HG03521 (cell line): Measurements from ENCODE around the gene STATH.
"Not testable (repeated sequence)": the region's sequence is repeated elsewhere in the genome, so short reads cannot be mapped to it uniquely, and the experiment has no call there.

Experiments
- ATAC-seq: cut with Tn5 transposase; IDR thresholded peaks from one replicate; pipeline ENCODE4 v1.9.1; 2021; ENCODE audit warnings: mild to moderate bottlenecking, moderate library complexity; ENCODE audit not compliant: unreplicated experiment

STATH gene, protein sequence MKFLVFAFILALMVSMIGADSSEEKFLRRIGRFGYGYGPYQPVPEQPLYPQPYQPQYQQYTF

DNA sequence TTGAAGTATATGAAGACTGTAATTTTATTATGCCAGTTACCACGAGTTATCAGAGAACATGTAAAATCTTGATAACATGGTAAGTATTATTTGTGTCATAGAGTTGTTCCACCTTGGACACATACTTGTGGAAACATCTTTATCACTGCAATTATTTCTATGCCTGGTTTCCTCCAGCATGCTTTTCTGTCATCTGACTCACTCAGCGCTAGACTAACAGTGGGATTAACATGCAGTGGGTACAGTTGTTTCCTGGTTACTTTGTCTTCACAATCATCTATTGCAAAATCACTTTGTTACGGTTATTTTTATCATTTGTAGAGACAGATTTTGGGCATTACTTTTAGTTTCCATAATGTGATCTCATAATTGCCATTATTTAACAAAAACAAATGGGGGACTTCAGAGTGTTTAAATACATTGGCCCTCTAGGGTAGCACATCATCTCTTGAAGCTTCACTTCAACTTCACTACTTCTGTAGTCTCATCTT is at the start of gene STATH:
STATH (plus strand) TSS at position 441 of the 491 bp plus-strand sequence. CDS start 2,472 bp downstream, outside the sequence.
- ATAC-seq: no peak

DNA sequence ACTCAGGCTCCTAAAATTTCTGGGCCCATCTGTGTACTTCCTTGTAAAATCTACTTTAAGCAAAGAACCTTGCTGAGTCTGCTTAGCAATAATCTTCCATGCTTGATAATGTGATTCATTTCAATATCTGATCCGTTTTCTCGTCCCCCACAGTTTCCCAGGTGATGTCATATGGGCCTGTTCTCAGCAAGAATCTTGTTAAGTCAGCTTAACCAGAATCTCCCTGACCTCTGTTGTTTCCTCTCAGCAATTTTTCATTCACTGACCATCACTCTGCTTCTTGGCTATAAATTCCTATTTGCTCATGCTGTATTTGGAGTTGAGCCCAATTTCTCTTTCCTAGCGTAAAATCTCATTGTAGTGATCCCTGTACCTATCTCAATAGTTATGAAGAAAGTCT is 44.2 kb upstream of the STATH start:
- ATAC-seq: no peak

DNA sequence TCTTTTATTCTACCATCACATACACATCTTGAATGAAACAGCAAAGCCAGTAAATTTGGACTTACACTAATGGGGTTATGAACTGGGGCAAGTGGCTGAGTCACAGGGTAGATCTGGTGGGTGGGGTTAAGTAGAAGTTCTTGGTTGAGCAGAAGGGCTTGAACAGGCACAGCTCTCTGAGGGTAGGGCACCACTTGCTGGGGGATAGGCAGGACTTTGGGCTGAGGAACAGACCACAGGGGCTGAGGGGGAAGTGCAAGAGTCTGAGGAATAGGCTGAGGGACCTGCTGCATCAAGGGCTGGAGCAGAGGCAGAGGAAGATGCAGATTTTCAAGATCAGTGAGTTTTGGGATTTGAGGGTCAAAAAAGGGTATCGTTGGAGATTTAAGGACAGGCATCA is 38.6 kb upstream of the STATH start:
- no peak for ATAC-seq

DNA sequence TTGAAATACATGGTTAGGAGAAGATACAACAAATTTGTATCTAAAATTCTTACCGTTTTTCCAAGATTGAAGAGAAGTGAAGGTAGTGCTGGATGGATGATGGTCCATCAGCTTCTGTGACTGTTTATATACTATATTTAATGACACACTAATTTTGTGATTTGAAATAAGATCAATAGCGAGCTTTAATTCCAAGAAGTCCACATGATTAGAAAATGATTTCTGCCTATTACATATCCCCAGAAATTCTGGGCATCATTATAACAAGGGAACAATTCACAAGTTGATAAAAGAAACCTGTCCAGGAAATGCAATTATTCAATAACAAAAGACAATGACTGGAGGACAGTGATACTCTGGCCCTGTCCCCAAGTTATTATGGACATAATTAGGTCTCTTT is 30.1 kb upstream of the STATH start, which contains the start of gene CSN2:
CSN2 (minus strand) TSS at position 101 of the 400 bp plus-strand sequence. CDS start 4,733 bp downstream, outside the sequence.
- ATAC-seq: no peak

DNA sequence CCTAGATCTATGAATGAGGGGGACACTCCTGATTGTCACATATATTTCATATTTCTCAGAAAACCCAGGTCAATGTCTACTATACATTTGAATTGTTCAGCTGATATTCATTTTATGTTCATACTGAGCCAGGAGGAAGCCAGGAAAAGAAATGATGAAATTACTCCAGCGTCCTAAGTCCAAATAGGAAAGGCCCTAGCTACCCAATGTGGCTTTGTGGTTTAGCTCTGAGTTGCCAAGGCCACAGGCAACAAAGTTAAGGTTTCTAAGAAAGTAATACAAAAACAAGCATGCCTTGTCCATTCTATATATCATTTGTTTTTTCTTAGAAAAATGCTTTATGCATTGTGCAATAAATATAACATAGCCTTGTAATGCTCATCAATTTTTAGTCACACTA is 25.7 kb upstream of the STATH start:
- no peak for ATAC-seq

DNA sequence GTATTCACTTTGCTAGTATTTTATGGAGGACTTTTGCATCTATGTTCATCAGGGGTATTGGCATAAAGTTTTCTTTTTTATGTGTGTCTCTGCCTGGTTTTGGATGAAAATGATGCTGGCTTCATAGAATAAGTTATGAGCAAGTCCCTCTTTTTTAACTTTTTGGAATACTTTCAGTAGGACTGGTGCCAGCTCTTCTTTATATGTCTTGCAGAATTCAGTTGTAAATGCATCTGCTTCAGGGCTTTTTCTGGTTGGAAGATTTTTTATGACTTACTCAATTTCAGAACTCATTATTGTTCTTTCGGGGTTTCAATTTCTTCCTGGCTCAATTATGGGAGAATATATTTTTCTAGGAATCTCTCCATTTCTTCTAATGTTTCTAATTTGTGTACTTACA is 21.1 kb upstream of the STATH start:
- no peak for ATAC-seq

DNA sequence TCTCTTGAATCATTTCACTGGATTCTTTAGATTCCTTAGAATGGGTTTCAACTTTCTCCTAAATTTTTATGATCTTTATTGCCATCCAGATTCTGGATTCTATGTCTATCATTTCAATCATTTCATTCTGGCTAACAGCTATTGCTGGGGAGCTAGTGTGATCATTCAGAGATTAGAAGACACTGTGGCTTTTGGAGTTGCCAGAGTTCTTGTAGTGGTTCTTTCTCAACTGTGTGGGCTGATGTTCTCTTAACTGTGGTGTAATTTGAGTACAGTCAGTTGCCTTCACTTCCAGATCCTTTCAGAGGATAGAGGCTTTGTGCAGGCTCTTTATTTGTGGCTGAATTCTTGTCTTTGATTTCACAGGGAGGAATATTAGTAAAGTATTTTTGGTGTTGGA is 18.2 kb upstream of the STATH start:
- no peak for ATAC-seq

DNA sequence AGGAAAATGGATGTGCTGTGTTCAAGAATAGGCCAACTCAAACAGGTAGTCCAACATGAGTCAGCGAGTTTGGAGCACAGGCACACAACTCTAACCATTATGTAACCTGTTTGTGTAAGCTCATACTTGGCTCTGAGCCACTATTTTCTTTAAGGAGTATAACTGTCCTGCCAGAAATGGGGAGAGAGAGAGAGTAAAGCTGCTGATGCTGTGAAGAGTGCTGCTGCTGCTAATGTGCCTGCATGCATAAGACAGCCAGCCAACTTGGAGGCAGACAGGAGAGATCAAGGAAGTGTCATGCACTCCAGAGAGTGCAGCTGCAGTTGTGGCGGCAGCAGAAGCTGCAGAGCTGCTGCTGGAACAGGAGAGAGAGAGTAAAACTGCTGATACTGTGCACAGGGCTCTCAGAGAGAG is 11.7 kb upstream of the STATH start:
- no peak for ATAC-seq

DNA sequence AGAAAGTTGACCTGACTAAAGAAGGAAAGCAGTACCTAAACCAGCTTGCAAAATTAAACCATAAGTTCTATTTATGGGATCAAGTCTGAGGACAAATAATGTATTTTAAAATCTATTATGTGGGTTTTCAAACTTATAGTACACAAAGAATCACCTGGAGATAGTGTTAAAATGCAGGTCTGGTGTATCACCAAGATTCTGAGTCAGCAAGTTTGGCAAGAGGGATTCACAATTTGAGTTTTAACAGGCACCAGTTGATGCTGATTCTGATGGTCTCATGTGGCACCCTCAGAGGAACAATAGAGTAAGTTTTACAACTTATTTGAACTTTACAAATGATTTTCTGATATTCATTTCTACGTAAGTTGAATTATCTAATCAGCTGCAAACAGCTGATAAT is 9.1 kb upstream of the STATH start:
- no peak for ATAC-seq

DNA sequence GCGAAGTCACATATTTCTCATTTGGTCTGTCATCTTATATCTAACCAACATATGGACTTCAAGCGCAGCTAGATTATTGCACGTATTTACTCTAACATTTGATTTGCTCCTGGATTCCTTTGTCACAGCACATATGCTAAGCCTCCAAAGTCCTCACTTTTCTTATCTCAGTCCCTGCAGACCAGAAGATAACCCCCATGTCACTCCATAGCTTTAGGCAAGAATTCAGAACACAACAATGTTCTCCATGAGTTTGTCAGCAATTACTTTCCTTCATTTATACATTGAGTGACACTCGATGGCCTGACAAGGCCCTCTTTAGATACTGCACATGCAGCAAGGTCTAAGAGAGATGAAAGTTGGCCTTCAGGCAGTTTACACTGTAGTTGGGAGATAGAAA is 4.8 kb upstream of the STATH start:
- ATAC-seq: no peak

DNA sequence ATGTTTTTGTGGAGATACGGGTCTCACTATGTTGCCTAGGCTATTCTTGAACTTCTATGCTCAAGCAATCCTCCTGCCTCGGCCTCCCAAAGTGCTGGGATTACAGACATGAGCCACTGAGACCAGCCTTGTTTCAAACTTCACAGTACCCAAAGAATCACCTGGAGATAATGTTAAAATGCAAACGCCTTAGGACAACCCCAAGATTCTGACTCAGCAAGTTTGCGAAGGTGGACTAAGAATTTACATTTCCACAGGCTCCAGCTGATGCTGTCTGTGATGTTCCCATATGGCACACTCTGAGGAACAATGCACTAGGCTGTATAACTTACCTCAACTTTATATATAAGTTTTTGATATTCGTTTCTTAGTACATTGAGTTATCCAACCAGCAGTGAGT is 984 bp upstream of the STATH start:
- no peak for ATAC-seq

DNA sequence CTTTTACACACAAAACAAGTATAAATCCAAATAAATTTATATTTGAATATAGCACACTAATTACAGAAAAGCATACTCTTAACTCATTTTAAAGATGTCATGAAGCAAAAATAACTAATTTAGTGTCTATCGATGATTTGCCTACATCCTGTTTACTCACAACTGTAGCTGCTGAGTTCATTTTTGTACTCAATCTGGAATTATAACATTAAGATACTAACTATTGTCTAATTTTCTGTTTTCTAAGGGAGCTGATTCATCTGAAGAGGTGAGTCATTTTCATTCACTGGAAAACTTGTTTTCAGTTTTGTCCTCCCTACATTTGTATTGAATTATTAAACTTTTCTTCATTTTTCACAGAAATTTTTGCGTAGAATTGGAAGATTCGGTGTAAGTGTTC is 3.7 kb downstream of the STATH start:
- ATAC-seq: no peak

DNA sequence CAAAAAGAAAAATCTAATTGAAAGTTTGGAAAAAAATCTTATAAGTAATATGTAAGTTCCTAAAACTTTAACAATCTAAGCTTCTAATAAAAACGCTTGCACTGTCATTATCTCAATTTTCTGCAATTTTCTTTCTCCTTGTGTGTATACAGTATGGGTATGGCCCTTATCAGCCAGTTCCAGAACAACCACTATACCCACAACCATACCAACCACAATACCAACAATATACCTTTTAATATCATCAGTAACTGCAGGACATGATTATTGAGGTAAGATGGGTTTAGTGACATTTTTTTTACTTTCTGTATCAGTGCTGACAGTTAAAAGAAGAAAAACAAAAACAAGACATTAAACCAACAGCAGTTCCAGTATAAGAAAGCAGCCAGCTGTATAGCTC is 4.9 kb downstream of the STATH start:
- ATAC-seq: no peak

DNA sequence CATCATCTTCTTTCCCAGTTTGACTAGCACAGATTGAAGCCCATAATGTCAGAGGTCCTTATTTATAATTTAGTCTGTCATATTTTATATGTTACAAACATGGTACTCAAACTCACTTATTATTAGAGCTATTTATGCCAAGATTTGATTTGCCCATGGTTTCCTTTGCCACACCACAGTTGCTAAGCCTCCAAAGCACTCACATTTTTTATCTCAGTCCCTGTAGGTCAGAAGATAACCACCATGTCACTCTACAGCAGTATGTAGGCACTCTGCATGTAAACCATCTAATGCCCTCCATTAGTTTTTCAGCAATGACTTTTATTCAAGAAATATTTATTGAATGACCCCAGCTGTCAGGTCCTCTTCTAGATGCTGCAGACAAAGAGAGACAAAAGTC is 6.7 kb downstream of the STATH start:
- no peak for ATAC-seq

DNA sequence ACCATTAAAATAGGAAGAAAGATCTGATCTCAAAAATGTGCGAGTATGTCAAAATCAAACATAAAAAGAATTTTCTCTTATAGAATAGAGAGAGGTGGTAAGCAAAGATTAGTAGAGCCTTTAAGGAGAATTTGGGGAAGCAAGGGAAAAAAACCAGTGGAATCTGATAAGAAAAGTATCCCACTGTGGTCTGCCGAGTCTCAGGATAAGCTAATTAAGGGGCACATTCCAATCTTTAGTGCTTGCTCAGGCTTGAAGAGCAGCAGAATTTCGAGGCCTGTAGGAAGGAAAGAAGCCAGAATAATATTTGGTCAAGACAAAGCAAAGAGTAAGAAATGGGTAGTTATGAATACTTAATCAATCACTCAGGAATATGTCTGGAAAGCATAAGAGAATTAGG is 13.0 kb downstream of the STATH start:
- no peak for ATAC-seq

DNA sequence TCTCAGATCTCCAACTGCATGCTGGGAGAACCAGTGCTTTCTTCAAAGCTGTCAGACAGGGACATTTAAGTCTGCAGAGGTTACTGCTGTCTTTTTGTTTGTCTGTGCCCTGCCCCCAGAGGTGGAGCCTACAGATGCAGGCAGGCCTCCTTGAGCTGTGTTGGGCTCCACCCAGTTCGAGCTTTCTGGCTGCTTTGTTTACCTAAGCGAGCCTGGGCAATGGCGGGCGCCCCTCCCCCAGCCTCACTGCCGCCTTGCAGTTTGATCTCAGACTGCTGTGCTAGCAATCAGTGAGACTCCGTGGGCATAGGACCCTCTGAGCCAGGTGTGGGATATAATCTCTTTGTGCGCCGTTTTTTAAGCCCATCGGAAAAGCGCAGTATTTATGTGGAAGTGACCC is 23.2 kb downstream of the STATH start:
- not testable (repeated sequence) for ATAC-seq

DNA sequence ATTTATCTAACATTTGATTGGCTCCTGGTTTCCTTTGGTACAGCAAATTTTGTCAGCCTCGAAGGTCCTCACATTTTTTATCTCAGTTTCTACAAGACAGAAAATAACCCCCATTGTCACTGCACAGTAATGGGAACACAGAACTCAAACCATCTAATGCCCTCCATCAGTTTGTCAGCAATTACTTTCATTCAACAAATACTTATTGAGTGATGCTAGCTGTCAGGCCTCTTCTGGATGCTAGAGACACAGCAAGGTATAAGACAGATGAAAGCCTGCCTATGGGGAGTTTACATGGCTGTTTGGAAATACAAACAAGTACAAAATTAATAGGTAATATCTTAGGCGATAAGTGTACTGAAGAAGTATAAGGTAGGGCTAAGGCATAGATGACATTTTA is 27.5 kb downstream of the STATH start:
- no peak for ATAC-seq

DNA sequence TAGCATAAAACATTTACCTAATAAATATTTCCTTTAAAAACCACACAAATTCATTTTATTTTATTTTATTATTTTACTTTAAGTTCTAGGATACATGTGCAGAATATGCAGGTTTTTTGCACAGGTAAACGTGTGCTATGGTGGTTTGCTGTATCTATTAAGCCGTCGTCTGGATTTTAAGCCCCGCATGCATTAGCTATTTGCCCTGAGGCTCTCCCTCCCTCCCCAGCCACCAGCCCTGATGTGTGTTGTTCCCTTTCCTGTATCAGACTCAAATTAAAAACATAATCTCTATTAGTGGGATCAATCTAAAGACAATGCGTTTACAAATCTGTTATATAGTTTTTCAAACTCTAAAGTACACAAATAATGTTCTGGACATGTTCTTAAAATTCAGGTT is 31.2 kb downstream of the STATH start:
- ATAC-seq: no peak

DNA sequence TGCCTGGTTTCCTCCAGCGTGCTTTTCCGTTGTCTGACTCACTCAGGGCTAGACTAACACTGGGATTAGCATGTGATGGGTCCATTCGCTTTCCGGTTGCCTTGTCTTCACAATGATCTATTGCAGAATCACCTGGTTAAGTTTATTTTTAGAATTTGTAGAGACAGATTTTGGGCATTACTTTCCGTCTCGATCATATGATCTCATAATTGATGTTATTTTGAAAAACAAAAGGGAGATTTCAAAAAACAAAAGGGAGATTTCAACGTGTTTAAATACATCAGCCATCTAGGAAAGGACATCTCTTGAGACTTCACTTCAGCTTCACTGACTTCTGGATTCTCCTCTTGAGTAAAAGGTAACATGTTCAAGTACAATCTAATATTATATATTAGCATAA is 32.4 kb downstream of the STATH start, which contains the start of gene HTN3:
HTN3 (plus strand) TSS at position 301 of the 400 bp plus-strand sequence. CDS start 2,282 bp downstream, outside the sequence.
- not testable (repeated sequence) for ATAC-seq

DNA sequence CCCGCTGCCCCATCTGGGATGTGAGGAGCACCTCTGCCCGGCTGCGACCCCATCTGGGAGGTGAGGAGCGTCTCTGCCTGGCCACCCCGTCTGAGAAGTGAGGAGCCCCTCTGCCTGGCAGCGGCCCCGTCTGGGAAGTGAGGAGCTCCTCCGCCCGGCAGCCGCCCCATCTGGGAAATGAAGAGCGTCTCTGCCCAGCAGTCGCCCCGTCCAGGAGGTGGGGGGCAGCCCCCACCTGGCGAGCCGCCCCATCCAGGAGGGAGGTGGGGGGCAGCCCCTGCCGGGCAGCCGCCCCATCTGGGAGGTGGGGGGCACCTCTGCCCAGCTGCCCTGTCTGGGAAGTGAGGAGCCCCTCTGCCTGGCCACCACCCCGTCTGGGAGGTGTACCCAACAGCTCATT is 41.8 kb downstream of the STATH start:
- not testable (repeated sequence) for ATAC-seq

DNA sequence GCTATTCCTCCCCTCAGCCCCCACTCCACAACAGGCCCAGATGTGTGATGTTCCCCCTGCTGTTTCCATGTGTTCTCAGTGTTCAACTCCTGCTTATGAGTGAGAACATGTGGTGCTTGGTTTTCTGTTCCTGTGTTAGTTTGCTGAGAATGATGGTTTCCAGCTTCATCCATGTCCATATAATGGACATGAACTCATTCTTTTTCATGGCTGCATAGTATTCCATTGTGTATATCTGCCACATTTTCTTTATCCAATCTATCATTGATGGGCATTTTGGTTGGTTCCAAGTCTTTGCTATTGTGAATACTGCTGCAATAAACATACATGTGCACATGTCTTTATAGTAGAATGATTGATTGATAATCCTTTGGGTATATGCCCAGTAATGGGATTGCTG is 44.2 kb downstream of the STATH start:
- ATAC-seq: not testable (repeated sequence)

DNA sequence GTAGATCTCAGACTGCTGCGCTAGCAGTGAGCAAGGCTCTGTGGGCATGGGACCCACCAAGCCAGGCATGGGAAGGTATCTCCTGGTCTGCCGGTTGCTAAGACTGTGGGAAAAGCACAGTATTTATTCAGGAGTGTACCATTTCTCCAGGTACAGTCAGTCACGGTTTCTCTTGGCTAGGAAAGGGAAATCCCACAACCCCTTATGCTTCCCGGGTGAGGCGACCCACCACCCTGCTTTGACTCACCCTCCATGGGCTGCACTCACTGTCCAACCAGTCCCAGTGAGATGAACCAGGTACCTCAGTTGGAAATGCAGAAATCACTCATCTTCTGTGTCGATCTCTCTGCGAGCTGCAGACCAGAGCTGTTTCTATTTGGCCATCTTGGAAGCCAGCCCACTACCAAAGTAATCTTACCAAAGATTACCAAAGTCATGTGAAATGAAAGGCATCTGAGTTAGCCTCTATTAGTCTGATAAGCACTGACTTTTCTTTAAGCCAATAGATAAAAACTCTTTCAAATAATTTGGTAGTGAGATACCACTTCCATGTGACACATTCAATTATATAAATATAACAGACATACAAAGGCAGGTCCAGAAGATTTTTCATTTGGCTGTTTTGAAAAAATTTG is 46.0 kb downstream of the STATH start:
- no peak for ATAC-seq

DNA sequence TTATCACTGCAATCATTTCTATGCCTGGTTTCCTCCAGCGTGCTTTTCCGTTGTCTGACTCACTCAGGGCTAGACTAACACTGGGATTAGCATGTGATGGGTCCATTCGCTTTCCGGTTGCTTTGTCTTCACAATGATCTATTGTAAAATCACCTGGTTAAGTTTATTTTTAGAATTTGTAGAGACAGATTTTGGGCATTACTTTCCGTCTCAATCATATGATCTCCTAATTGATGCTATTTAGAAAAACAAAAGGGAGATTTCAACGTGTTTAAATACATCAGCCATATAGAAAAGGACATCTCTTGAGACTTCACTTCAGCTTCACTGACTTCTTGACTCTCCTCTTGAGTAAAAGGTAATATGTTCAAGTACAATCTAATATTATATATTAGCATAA is 54.4 kb downstream of the STATH start, which contains the start of gene HTN1:
HTN1 (plus strand) TSS at position 301 of the 400 bp plus-strand sequence. CDS start 2,639 bp downstream, outside the sequence.
- ATAC-seq: not testable (repeated sequence)
